GM19240 (cell line): ENCODE data around the gene RNF141.

ENCODE experiments used
- DNase-seq: peaks from one replicate; pipeline ENCODE4 v3.0.0; 2011; ENCODE audit warnings: low spot score; ENCODE audit not compliant: insufficient read length

RNF141 gene

GRCh38 chr11:10483174-10483573, 57.8 kb downstream of the RNF141 start:
- DNase-seq = no peak

GRCh38 chr11:10481560-10482349, 59.2 kb downstream of the RNF141 start:
- no peak for DNase-seq

GRCh38 chr11:10480760-10481159, 60.2 kb downstream of the RNF141 start:
- no peak for DNase-seq

GRCh38 chr11:10480026-10480425, 61.0 kb downstream of the RNF141 start:
- no peak for DNase-seq

GRCh38 chr11:10478574-10479550, 62.1 kb downstream of the RNF141 start:
- no peak for DNase-seq

- no peak for DNase-seq
Measured at GRCh38 chr11:10478066-10478465, 62.9 kb downstream of the RNF141 start.

GRCh38 chr11:10477690-10478046, 63.3 kb downstream of the RNF141 start:
- no peak for DNase-seq

GRCh38 chr11:10476927-10477689, 63.9 kb downstream of the RNF141 start:
- no peak for DNase-seq

- no peak for DNase-seq
Measured at GRCh38 chr11:10476342-10476741, 64.6 kb downstream of the RNF141 start.

- DNase-seq = no peak
Measured at GRCh38 chr11:10474551-10474950, 66.4 kb downstream of the RNF141 start.

GRCh38 chr11:10473371-10473770, 67.6 kb downstream of the RNF141 start:
- DNase-seq = no peak

GRCh38 chr11:10462746-10463300, 78.2 kb downstream of the RNF141 start:
- DNase-seq = no peak
